Right lobe of liver (tissue), 6 donors: ENCODE measurements around the gene CACHD1. TPM values are rescaled to one million over a fixed set of nuclear protein-coding genes. Genes with fewer than 3 reads are reported as not detected.

ENCODE experiments used
- ATAC-seq, 4 donors: fragments of 200-7000 bp; cut with Tn5 transposase; one replicate each; pipeline ENCODE4 v1.9.1; 2020; ENCODE audit warnings: mild to moderate bottlenecking in 4 of 4, moderate library complexity in 4 of 4
- DNase-seq, 3 donors: peaks; one replicate each; pipeline ENCODE4 v3.0.0-alpha.2; 2020
- H3K27ac ChIP-seq, 3 donors: fragments of 200-600 bp; one replicate each; pipeline ENCODE4 v1.8.0; 2022
- H3K27me3 ChIP-seq, 2 donors: fragments of 200-600 bp; one replicate each; pipeline ENCODE4 v1.8.0; 2022
- H3K36me3 ChIP-seq, 4 donors: fragments of 200-600 bp; sonication (generic) in 1 of 4; one replicate each; pipeline versions ENCODE4 v1.5.1 to v1.8.0; 2017 to 2022; ENCODE audit warnings: control low read depth in 1 of 4
- H3K4me1 ChIP-seq, 4 donors: fragments of 200-600 bp; sonication (generic) in 1 of 4; one replicate each; pipeline versions ENCODE4 v1.5.1 to v1.8.0; 2017 to 2022; ENCODE audit warnings: control low read depth in 1 of 4
- H3K4me3 ChIP-seq, 3 donors: fragments of 200-600 bp; one replicate each; pipeline ENCODE4 v1.8.0; 2022
- H3K9me3 ChIP-seq, 4 donors: fragments of 200-600 bp; sonication (generic) in 1 of 4; one replicate each; pipeline versions ENCODE4 v1.5.1 to v1.8.0; 2017 to 2022; ENCODE audit warnings: control low read depth in 1 of 4
- POLR2A ChIP-seq: fragments of 450-650 bp; IDR thresholded peaks from one replicate; pipeline ENCODE4 v1.6.1; 2017; ENCODE audit warnings: antibody characterized with exemption, mild to moderate bottlenecking
- WGBS: methylation state at CpG from one replicate; pipeline ENCODE4 v1.1.6; 2018; ENCODE audit warnings: low coverage, low lambda C conversion rate; ENCODE audit not compliant: insufficient coverage; ENCODE audit errors: missing lambda C conversion rate; 5-methylcytosine and 5-hydroxymethylcytosine counted together
- intact Hi-C, 2 donors: fragments of 100-400 bp; cut with DNase I; formaldehyde crosslinking; loops; one replicate each; pipeline versions ENCODE4 v1.11.2 to v1.14.1; 2022
- total RNA-seq, 6 experiments: library from RNA; depleted of rRNA in 2 of 6; stranded (reverse); fragments of >200 nt in 2 of 6; fragmentation: NEBNext Ultra II Directional in 3 of 6; extraction: Animal tissue kit (Norgen Biotek cat#: 25700) in 3 of 6; gene quantifications; one replicate each; pipeline versions ENCODE4 v1.1.0 to v1.2.4, GENCODE V29; 2016 to 2023
- TF ChIP-seq, protein P1 (sequence below), 4 donors: fragments of 200-600 bp in 3 of 4; fragments of 450-650 bp in 1 of 4; IDR thresholded peaks; one replicate each; pipeline versions ENCODE4 v1.5.1 to v1.8.0; 2016 to 2022; ENCODE audit warnings: antibody characterized with exemption in 4 of 4, mild to moderate bottlenecking in 2 of 4
- donor health status: DM: no; HTN: yes; CAD: no.
- donor health status: DM: no; HTN: no; CAD: no.
- donor health status: DM: no; HTN: no; CAD: no.
- donor health status: DM: no; HTN: yes; CAD: no.
- donor health status: DM: no; HTN: yes; CAD: no.

CACHD1 gene
- total RNA-seq, 6 experiments from 2014 or later: 0.59 to 3.0 (median 1.3) TPM

DNA sequence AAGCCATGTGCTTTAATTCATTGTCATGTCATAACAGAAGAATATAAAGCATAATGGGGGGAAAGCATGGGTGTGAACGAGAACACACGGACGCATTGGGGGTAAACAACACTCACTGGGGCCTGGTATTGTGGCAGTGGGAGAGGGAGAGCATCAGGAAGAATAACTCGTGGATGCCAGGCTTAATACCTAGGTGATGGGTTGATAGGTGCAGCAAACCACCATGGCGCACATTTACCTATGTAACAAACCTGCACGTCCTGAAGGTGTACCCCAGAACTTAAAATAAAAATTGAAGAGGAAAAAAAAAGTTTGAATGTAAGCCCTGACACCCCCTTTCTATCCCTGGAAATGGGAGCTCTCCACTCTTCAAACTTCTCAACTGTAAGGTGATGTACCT lies 34.9 kb upstream of the CACHD1 start:
- WGBS: 75% methylated on average over 6 of the region's 6 CpGs
- DNase-seq (no peak), ATAC-seq (no peak)
- intact Hi-C loops: no loop called here
- Histone ChIP-seq H3K36me3 (no peaks in the 10 kb centered on the region), H3K4me3 (no peak overlapping the region), H3K9me3 (no peaks in the 10 kb centered on the region), H3K4me1 (peaks cover 0 to 26% (median 3%) of the 10 kb centered on the region in 4 donors), H3K27ac (no peak overlapping the region), H3K27me3 (no peaks in the 10 kb centered on the region)
- TF ChIP-seq, protein P1, sequence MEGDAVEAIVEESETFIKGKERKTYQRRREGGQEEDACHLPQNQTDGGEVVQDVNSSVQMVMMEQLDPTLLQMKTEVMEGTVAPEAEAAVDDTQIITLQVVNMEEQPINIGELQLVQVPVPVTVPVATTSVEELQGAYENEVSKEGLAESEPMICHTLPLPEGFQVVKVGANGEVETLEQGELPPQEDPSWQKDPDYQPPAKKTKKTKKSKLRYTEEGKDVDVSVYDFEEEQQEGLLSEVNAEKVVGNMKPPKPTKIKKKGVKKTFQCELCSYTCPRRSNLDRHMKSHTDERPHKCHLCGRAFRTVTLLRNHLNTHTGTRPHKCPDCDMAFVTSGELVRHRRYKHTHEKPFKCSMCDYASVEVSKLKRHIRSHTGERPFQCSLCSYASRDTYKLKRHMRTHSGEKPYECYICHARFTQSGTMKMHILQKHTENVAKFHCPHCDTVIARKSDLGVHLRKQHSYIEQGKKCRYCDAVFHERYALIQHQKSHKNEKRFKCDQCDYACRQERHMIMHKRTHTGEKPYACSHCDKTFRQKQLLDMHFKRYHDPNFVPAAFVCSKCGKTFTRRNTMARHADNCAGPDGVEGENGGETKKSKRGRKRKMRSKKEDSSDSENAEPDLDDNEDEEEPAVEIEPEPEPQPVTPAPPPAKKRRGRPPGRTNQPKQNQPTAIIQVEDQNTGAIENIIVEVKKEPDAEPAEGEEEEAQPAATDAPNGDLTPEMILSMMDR (IDR thresholded peaks at IDR 0.05): no peak
- no peak for TF ChIP-seq POLR2A

DNA sequence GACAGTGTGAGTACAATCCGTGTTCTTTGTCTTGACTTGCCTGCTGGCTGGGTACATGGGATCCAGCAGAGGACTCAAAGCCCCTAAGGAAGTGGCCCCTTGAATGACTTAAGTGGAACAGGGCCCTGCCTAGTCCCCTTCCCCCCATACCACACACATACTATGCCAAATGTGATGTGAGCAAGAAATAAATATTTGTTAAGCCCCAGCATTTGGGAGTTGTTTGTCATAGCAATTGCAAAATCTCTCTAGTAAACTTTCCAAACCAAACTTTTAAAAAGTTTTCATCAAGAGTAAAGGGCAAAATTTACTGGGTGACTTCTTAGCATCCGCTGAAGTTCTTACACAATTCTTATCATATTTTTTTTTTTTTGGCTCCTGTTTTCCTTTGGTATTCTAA lies 32.5 kb upstream of the CACHD1 start:
- H3K27ac ChIP-seq: peak overlapping the region in 1 of 3 donors; percentile 26
- ATAC-seq (peak; percentile 70 to 90 (median 83)), DNase-seq (peak in 1 of 3 donors; percentile 46)
- no peak overlapping the region for H3K4me3 ChIP-seq
- H3K9me3 ChIP-seq: no peaks in the 10 kb centered on the region
- no peaks in the 10 kb centered on the region for H3K27me3 ChIP-seq
- peaks cover 0 to 38% (median 3%) of the 10 kb centered on the region in 4 donors for H3K4me1 ChIP-seq
- intact Hi-C loops: no loop called here
- TF ChIP-seq, protein P1 (IDR thresholded peaks at IDR 0.05): no peak
- no peak for TF ChIP-seq POLR2A
- no peaks in the 10 kb centered on the region for H3K36me3 ChIP-seq
- WGBS: 35% methylated on average over 2 of the region's 2 CpGs

DNA sequence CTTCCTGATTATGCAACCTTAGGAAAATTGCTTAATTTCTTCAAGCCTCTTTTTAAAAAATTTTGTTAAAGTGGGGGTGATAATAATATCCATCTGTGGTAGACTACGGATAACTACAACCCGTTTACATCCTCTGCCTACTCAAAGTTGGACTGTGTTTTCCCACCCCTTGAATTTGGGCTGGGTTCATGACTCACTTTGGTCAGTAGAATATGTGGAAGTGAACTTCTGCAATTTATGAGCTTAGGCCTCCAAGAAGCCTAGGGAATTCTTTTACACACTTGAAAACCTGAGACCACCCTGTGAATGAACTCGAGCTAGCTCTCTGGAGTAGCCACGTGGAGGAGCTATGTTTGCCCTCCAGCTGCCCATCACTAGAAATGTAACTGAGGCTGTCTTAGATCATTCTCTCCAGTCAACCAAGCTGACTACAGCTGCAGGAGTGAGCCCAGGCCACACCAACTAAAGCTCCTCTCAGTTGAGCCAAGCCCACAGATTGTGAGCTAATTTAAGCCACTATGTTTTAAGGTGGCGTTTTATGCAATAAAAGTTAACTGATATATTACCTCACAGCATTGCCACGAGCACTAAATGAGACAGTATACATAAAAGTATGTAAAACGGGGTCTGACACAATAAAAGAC lies 29.6 kb upstream of the CACHD1 start:
- no peaks in the 10 kb centered on the region for H3K27me3 ChIP-seq
- H3K4me3 ChIP-seq: no peak overlapping the region
- H3K4me1 ChIP-seq: peaks cover 0 to 27% (median 3%) of the 10 kb centered on the region in 4 donors
- no peak overlapping the region for H3K27ac ChIP-seq
- no peak for DNase-seq
- WGBS: 54% methylated on average over 5 of the region's 7 CpGs
- ATAC-seq: peak in 1 of 4 donors; percentile 11
- intact Hi-C loops: no loop called here
- H3K36me3 ChIP-seq: no peaks in the 10 kb centered on the region
- TF ChIP-seq POLR2A: no peak
- TF ChIP-seq, protein P1 (IDR thresholded peaks at IDR 0.05): no peak
- H3K9me3 ChIP-seq: no peaks in the 10 kb centered on the region

DNA sequence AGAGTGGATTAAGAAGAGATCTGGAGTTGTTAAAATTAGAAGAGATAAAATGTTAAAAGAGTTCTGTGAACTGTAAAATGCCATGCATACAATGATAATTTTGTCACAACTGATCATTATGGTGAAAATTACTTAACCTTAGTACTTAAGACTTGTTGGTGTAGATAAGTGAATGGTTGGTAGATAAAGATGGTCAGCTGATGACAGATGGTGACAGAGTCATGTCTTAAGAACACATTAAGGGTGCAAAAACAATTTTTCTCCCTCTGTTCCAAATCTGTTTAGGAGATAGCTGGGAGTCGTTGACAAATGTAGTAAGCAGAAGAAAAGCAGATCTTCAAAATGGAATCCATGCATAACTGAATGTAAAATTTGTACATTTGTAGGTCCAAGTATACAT lies 18.5 kb upstream of the CACHD1 start:
- WGBS: 83% methylated on average over 1 of the region's 1 CpG
- Histone ChIP-seq H3K27me3 (no peaks in the 10 kb centered on the region), H3K27ac (no peak overlapping the region), H3K36me3 (no peaks in the 10 kb centered on the region), H3K4me3 (no peak overlapping the region), H3K4me1 (no peaks in the 10 kb centered on the region), H3K9me3 (no peaks in the 10 kb centered on the region)
- DNase-seq (no peak), ATAC-seq (no peak)
- TF ChIP-seq POLR2A: no peak
- TF ChIP-seq, protein P1 (IDR thresholded peaks at IDR 0.05): no peak
- intact Hi-C loops: no loop called here
